H1 (cell line): ENCODE data around the gene TSHZ2. TPM values are rescaled to one million over a fixed set of nuclear protein-coding genes. Genes with fewer than 3 reads are reported as not detected.

Experiments
- CTCF ChIA-PET: fragments of 300-600 bp; sonication (Branson Sonifier 250); formaldehyde crosslinking; loops from one replicate; lab custom pipeline; 2021; ENCODE audit not compliant: partially characterized antibody; lab: Charles Lee
- POLR2A ChIA-PET: fragments of 300-600 bp; sonication (Branson Sonifier 250); formaldehyde crosslinking; loops from one replicate; lab custom pipeline; 2021; ENCODE audit warnings: inconsistent platforms; ENCODE audit not compliant: partially characterized antibody; lab: Charles Lee
- DNase-seq, 2 experiments: peaks; one replicate each; pipeline versions ENCODE4 v3.0.0 to v3.0.0-alpha.2; 2010 to 2022; ENCODE audit warnings: low spot score in 2 of 2, low read depth in 1 of 2, mixed read lengths in 1 of 2
- FAIRE-seq: peaks from 2 replicates; lab custom pipeline; 2011; peaks lifted over from hg19 to GRCh38; lab: Jason Lieb, UNC
- H2AFZ ChIP-seq: 2 replicates; pipeline ENCODE4 v1.8.1; 2012; ENCODE audit warnings: low read length, inconsistent platforms
- H2AK5ac ChIP-seq: 2 replicates; pipeline ENCODE4 v1.6.1; 2013; ENCODE audit warnings: low read depth, low read length
- H2BK120ac ChIP-seq: replicated peaks from 2 replicates; pipeline ENCODE3; 2013; ENCODE audit warnings: low read depth, low read length, inconsistent platforms
- H2BK12ac ChIP-seq: 2 replicates; pipeline ENCODE4 v1.6.1; 2013; ENCODE audit warnings: low read depth, low read length
- H2BK15ac ChIP-seq: 2 replicates; pipeline ENCODE4 v1.6.1; 2013; ENCODE audit warnings: low read length
- H2BK20ac ChIP-seq: 2 replicates; pipeline ENCODE4 v1.6.1; 2013; ENCODE audit warnings: low read length
- H2BK5ac ChIP-seq: 2 replicates; pipeline ENCODE4 v1.6.1; 2013; ENCODE audit warnings: low read depth, low read length
- H3K14ac ChIP-seq: 2 replicates; pipeline ENCODE4 v1.6.1; 2013; ENCODE audit warnings: inconsistent platforms; ENCODE audit not compliant: insufficient read length
- H3K18ac ChIP-seq: 2 replicates; pipeline ENCODE4 v1.6.1; 2013; ENCODE audit warnings: low read length; ENCODE audit errors: extremely low read depth
- H3K23ac ChIP-seq: 2 replicates; pipeline ENCODE4 v1.6.1; 2013; ENCODE audit warnings: inconsistent platforms; ENCODE audit not compliant: insufficient read length
- H3K23me2 ChIP-seq: 2 replicates; pipeline ENCODE4 v1.6.1; 2013; ENCODE audit warnings: low read depth, low read length
- H3K27ac ChIP-seq: 2 replicates; pipeline ENCODE4 v1.6.1; 2011; ENCODE audit warnings: low read depth, low read length, inconsistent platforms
- H3K27me3 ChIP-seq, 4 experiments: replicated peaks in 1 of 4; 1 replicate in 1 of 4; 2 replicates in 3 of 4; pipeline versions ENCODE4 v1.6.1 to v1.8.1; 2011 to 2013; ENCODE audit warnings: low read length in 3 of 4, mild to moderate bottlenecking in 3 of 4, inconsistent platforms in 2 of 4, mixed read lengths in 2 of 4, moderate library complexity in 1 of 4; ENCODE audit not compliant: control insufficient read depth in 3 of 4, insufficient read depth in 3 of 4; ENCODE audit errors: extremely low read depth in 1 of 4
- H3K36me3 ChIP-seq, 4 experiments: 2 replicates each; pipeline versions ENCODE4 v1.6.1 to v1.8.1; 2011 to 2013; ENCODE audit warnings: mild to moderate bottlenecking in 4 of 4, low read length in 3 of 4, moderate library complexity in 2 of 4, control low read depth in 1 of 4, inconsistent platforms in 1 of 4; ENCODE audit not compliant: insufficient read depth in 4 of 4, control insufficient read depth in 2 of 4
- H3K4ac ChIP-seq: replicated peaks from 2 replicates; pipeline ENCODE3; 2013; ENCODE audit warnings: low read length, low read depth, mixed read lengths, inconsistent platforms; ENCODE audit not compliant: insufficient read length
- H3K4me1 ChIP-seq, 4 experiments: replicated peaks in 1 of 4; 1 replicate in 1 of 4; 2 replicates in 3 of 4; pipeline versions ENCODE4 v1.6.1 to v1.8.1; 2011 to 2013; ENCODE audit warnings: low read length in 3 of 4, inconsistent platforms in 2 of 4, mixed read lengths in 1 of 4; ENCODE audit not compliant: insufficient read depth in 4 of 4, control insufficient read depth in 3 of 4
- H3K4me2 ChIP-seq, 2 experiments: 2 replicates each; pipeline versions ENCODE4 v1.6.1 to v1.8.1; 2011 to 2013; ENCODE audit warnings: low read depth in 2 of 2, low read length in 2 of 2, control low read depth in 1 of 2, inconsistent platforms in 1 of 2, mild to moderate bottlenecking in 1 of 2; ENCODE audit not compliant: insufficient read depth in 1 of 2
- H3K4me3 ChIP-seq, 4 experiments: fragments of 200-600, 300-600 bp in 1 of 4; sonication (generic), shearing (Covaris generic), sonication (Bioruptor Twin) in 1 of 4; 2 replicates each; pipeline versions ENCODE4 v1.5.1 to v1.8.1; 2011 to 2016; ENCODE audit warnings: low read length in 4 of 4, low read depth in 3 of 4, control low read depth in 2 of 4, inconsistent platforms in 2 of 4, mild to moderate bottlenecking in 2 of 4, mixed read lengths in 1 of 4, moderate library complexity in 1 of 4; ENCODE audit not compliant: insufficient read depth in 2 of 4; ENCODE audit errors: extremely low read depth in 1 of 4
- H3K56ac ChIP-seq: replicated peaks from 2 replicates; pipeline ENCODE3; 2013; ENCODE audit warnings: low read depth, mild to moderate bottlenecking, mixed read lengths, low read length, inconsistent platforms; ENCODE audit not compliant: insufficient read length
- H3K79me1 ChIP-seq: 2 replicates; pipeline ENCODE4 v1.6.1; 2013; ENCODE audit warnings: low read depth, low read length, control low read depth
- H3K79me2 ChIP-seq, 2 experiments: 2 replicates each; pipeline versions ENCODE4 v1.6.1 to v1.8.1; 2012 to 2013; ENCODE audit warnings: low read length in 2 of 2, mild to moderate bottlenecking in 2 of 2, inconsistent platforms in 1 of 2; ENCODE audit not compliant: insufficient read depth in 2 of 2, control insufficient read depth in 1 of 2
- H3K9ac ChIP-seq, 4 experiments: replicated peaks in 1 of 4; 1 replicate in 1 of 4; 2 replicates in 3 of 4; pipeline versions ENCODE4 v1.6.1 to v1.8.1; 2011 to 2013; ENCODE audit warnings: low read depth in 3 of 4, low read length in 3 of 4, control low read depth in 2 of 4, mild to moderate bottlenecking in 2 of 4, moderate library complexity in 2 of 4, inconsistent platforms in 1 of 4; ENCODE audit errors: extremely low read depth in 1 of 4
- H3K9me3 ChIP-seq, 2 experiments: 2 replicates each; pipeline versions ENCODE4 v1.6.1 to v1.8.1; 2012 to 2013; ENCODE audit warnings: mild to moderate bottlenecking in 2 of 2, moderate library complexity in 2 of 2, control low read depth in 1 of 2, inconsistent platforms in 1 of 2, low read depth in 1 of 2, low read length in 1 of 2, mixed read lengths in 1 of 2; ENCODE audit not compliant: insufficient read depth in 2 of 2
- H4K20me1 ChIP-seq, 2 experiments: replicated peaks in 1 of 2; 2 replicates each; pipeline versions ENCODE3 to v1.8.1; 2011 to 2013; ENCODE audit warnings: inconsistent platforms in 2 of 2, low read length in 2 of 2, mild to moderate bottlenecking in 1 of 2; ENCODE audit not compliant: insufficient read depth in 2 of 2, control insufficient read depth in 1 of 2
- H4K5ac ChIP-seq: 2 replicates; pipeline ENCODE4 v1.6.1; 2013; ENCODE audit warnings: low read length, low read depth, mixed read lengths, inconsistent platforms; ENCODE audit not compliant: insufficient read length
- H4K8ac ChIP-seq: 2 replicates; pipeline ENCODE4 v1.8.0; 2013; ENCODE audit warnings: mild to moderate bottlenecking, moderate library complexity, low read length, inconsistent platforms; ENCODE audit not compliant: insufficient read depth; ENCODE audit errors: extremely low read depth
- H4K91ac ChIP-seq: replicated peaks from 2 replicates; pipeline ENCODE3; 2013; ENCODE audit warnings: low read length, mixed read lengths, inconsistent platforms; ENCODE audit not compliant: insufficient read length
- CBX8 ChIP-seq: fragments of 300-800, 300-1000 bp; sonication (generic); IDR thresholded peaks from 2 replicates; pipeline ENCODE4 v1.7.1; 2016; ENCODE audit warnings: low read depth, low read length, borderline replicate concordance
- KDM4A ChIP-seq: IDR thresholded peaks from one replicate; pipeline ENCODE4 v1.7.1; 2012; ENCODE audit warnings: low read depth, mild to moderate bottlenecking, moderate library complexity, low read length, inconsistent platforms; ENCODE audit not compliant: severe bottlenecking
- SIN3A ChIP-seq, 2 experiments: IDR thresholded peaks in 1 of 2; conservative IDR thresholded peaks in 1 of 2; 2 replicates each; pipeline ENCODE4 v1.6.1; 2011 to 2012; ENCODE audit warnings: low read length in 2 of 2, improper control_type of control experiment in 1 of 2, low read depth in 1 of 2, mild to moderate bottlenecking in 1 of 2
- TEAD4 ChIP-seq: IDR thresholded peaks from 2 replicates; pipeline ENCODE4 v1.6.1; 2012; ENCODE audit warnings: low read depth, low read length, inconsistent platforms, mixed read lengths
- WGBS, 2 experiments: shearing (Covaris generic) in 1 of 2; methylation state at CpG; one replicate each; pipeline versions ENCODE4 v1.1.6 to v1.1.7; 2013 to 2015; ENCODE audit warnings: low lambda C conversion rate in 2 of 2, mixed read lengths in 2 of 2, inconsistent platforms in 1 of 2, low coverage in 1 of 2, missing lambda C conversion rate in 1 of 2; ENCODE audit not compliant: insufficient replicate concordance in 2 of 2, insufficient coverage in 1 of 2, insufficient read length in 1 of 2; ENCODE audit errors: extremely low coverage in 1 of 2, missing lambda C conversion rate in 1 of 2; 5-methylcytosine and 5-hydroxymethylcytosine counted together
- polyA plus RNA-seq, 7 experiments: library from polyadenylated mRNA; depleted of rRNA in 3 of 7; stranded (reverse) in 5 of 7; unstranded in 2 of 7; fragments of >200 nt in 5 of 7; fragments of 200-250 nt in 2 of 7; gene quantifications; 1 replicate in 5 of 7; 2 replicates in 1 of 7; 4 replicates in 1 of 7; pipeline versions ENCODE4 v1.2.1 to v1.2.3, GENCODE V29; 2011 to 2013; ENCODE audit warnings: missing spikeins in 2 of 7, mixed read lengths in 2 of 7
- total RNA-seq: library from RNA; stranded (reverse); fragmentation: NEBNext Ultra II Directional; extraction: Animal tissue kit (Norgen Biotek cat#: 25700); gene quantifications from 2 replicates; pipeline ENCODE4 v1.2.1, GENCODE V29; 2021
- TF ChIP-seq, protein P1 (sequence below): IDR thresholded peaks from 2 replicates; pipeline ENCODE4 v1.6.1; 2012; ENCODE audit warnings: inconsistent platforms

The TSHZ2 gene
- total and polyA plus RNA-seq, 2 of the 8 experiments (the other 6 are each of a cell fraction or from before 2014, with no cell fraction given): 0.14 to 0.30 TPM

DNA sequence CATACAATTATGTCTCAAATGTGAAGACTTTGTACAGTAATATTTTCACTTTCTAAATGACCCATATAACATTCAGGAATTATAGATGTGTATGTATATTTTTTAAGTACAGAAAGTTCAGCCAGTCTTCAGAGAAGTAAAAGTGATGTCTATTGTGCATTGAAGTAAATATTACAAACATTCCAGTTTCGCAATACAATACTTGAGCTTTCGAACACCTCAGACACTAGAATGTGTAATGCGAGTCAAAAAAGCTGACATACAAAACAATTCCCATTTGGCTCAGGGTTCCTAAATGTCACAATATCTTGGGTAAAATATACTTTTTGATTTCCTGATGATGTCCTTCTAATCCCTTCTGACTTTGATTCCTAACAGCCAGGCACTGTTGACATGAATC, 520.1 kb downstream of the TSHZ2 start:
- Histone ChIP-seq H2BK12ac (no peak overlapping the region), H3K56ac (no peak overlapping the region), H4K20me1 (peaks cover 0 to 1% of the 10 kb centered on the region in 2 experiments), H3K23ac (no peak overlapping the region), H3K79me2 (no peaks in the 10 kb centered on the region), H4K8ac (no peak overlapping the region), H3K9ac (no peak overlapping the region), H2BK120ac (no peak overlapping the region), H2AFZ (no peak overlapping the region), H3K4me2 (no peak overlapping the region), H3K79me1 (no peaks in the 10 kb centered on the region), H3K4me1 (no peaks in the 10 kb centered on the region), H3K36me3 (no peaks in the 10 kb centered on the region)
- CTCF ChIA-PET: no interaction called here
- TF ChIP-seq, protein P1, sequence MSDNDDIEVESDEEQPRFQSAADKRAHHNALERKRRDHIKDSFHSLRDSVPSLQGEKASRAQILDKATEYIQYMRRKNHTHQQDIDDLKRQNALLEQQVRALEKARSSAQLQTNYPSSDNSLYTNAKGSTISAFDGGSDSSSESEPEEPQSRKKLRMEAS: no peak
- TF ChIP-seq CBX8: no peak
- no peak for TF ChIP-seq TEAD4
- no peak for TF ChIP-seq KDM4A
- no peak for TF ChIP-seq SIN3A (conservative IDR thresholded peaks at IDR 0.05 in 1 of 2, IDR thresholded peaks at IDR 0.05 in 1 of 2; ENCODE audit: low read depth in 1 of 2, low read length in 2 of 2)
- TF ChIP-seq, all 59 proteins: peak for 0
- no peak overlapping the region for H2BK20ac ChIP-seq
- H3K27me3 ChIP-seq: no peaks in the 10 kb centered on the region
- H3K9me3 ChIP-seq: no peaks in the 10 kb centered on the region
- H3K4ac ChIP-seq: no peak overlapping the region
- H3K23me2 ChIP-seq: no peaks in the 10 kb centered on the region
- no peak overlapping the region for H4K5ac ChIP-seq
- H3K18ac ChIP-seq: no peak overlapping the region
- H2BK5ac ChIP-seq: no peak overlapping the region
- no peak overlapping the region for H2AK5ac ChIP-seq
- H2BK15ac ChIP-seq: no peak overlapping the region
- no peak for FAIRE-seq
- no peak overlapping the region for H3K14ac ChIP-seq
- H4K91ac ChIP-seq: no peak overlapping the region
- POLR2A ChIA-PET: interaction anchor here (0.6 kb wide), 1 partner anchor 11 kb away, joined by 3 read pairs; no protein-coding TSS in a partner anchor
- WGBS, 2 experiments: 88% methylated on average over 3 of the region's 3 CpGs; no CpG with 5 or more reads in 1 of the 2 experiments
- H3K4me3 ChIP-seq: no peak overlapping the region
- DNase-seq: no peak
- H3K27ac ChIP-seq: no peak overlapping the region
